GM21619 (cell line): ENCODE results near the gene SNRPB2.

Source experiments
- ATAC-seq: cut with Tn5 transposase; IDR thresholded peaks from one replicate; pipeline ENCODE4 v1.9.1; 2021; ENCODE audit not compliant: unreplicated experiment

The SNRPB2 gene

DNA sequence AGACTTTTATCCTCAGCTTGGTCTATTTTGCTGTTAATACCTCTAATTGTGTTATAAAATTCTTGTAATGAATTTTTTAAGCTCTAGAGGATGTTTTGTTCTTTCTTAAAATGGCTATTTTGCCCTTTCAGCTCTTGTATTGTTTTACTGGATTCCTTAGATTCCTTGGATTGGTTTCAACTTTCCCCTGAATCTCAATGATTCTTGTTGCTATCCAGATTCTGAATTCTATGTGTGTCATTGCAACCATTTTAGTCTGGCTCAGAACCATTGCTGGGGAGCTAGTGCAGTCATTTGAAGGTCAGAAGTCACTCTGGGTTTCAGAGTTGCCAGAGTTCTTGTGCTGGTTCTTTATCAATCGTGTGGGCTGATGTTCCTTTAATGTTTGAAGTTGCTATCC is 55.4 kb downstream of the SNRPB2 start:
- no peak for ATAC-seq
